Cardiac fibroblast (primary cell): ENCODE results near the gene SYNE2.

Experiments used
- DNase-seq, 2 donors: peaks; one replicate each; pipeline versions ENCODE4 v3.0.0 to v3.0.0-alpha.2; 2010; ENCODE audit warnings: low read depth in 2 of 2
- H3K4me3 ChIP-seq, 2 donors: replicated peaks in 1 of 2; 1 replicate in 1 of 2; 2 replicates in 1 of 2; pipeline ENCODE4 v1.5.1; 2011; ENCODE audit warnings: low read depth in 2 of 2, low read length in 2 of 2, mild to moderate bottlenecking in 2 of 2, moderate library complexity in 1 of 2
- CTCF ChIP-seq: IDR thresholded peaks from one replicate; pipeline ENCODE4 v1.5.1; 2011; ENCODE audit warnings: low read depth, mild to moderate bottlenecking, low read length, inconsistent platforms

Gene SYNE2

GRCh38 chr14:63892265-63892664, 39.5 kb downstream of the SYNE2 start:
- H3K4me3 ChIP-seq, result no peak overlapping the region
- DNase-seq, result no peak
- TF ChIP-seq CTCF, result no peak

GRCh38 chr14:63893701-63894458, 41.1 kb downstream of the SYNE2 start:
- peak; percentile 91 to 98 for DNase-seq
- TF ChIP-seq CTCF, result no peak
- no peak overlapping the region for H3K4me3 ChIP-seq

- no peak for DNase-seq
- H3K4me3 ChIP-seq, result no peak overlapping the region
- no peak for TF ChIP-seq CTCF
Measured at GRCh38 chr14:63895510-63895909, 42.7 kb downstream of the SYNE2 start.

GRCh38 chr14:63896278-63896720, 43.5 kb downstream of the SYNE2 start:
- DNase-seq, result peak; percentile 97 to 99
- no peak overlapping the region for H3K4me3 ChIP-seq
- no peak for TF ChIP-seq CTCF

GRCh38 chr14:63897721-63898163, 44.9 kb downstream of the SYNE2 start:
- H3K4me3 ChIP-seq, result no peak overlapping the region
- TF ChIP-seq CTCF, result no peak
- DNase-seq, result peak; percentile 43 to 87

GRCh38 chr14:63899953-63900352, 47.1 kb downstream of the SYNE2 start:
- H3K4me3 ChIP-seq, result no peak overlapping the region
- no peak for DNase-seq
- TF ChIP-seq CTCF, result no peak
